Measurements from ENCODE around the gene CCDC85A. TPM values are rescaled to one million over a fixed set of nuclear protein-coding genes. Genes with fewer than 3 reads are reported as not detected.

The CCDC85A gene
- total and polyA plus RNA-seq, 11 donors: 1.6 to 14.2 (median 4.0) TPM

- no peak for DNase-seq
- WGBS, 4 donors: 89 to 96% (median 92%) methylated on average over 2 of the region's 2 CpGs
- Histone ChIP-seq H3K27me3 (no peaks in the 10 kb centered on the region), H3K4me3 (no peak overlapping the region), H3K36me3 (peaks cover 0 to 4% (median 0%) of the 10 kb centered on the region in 9 donors), H3K27ac (no peak overlapping the region), H3K9me3 (no peaks in the 10 kb centered on the region), H3K4me1 (no peaks in the 10 kb centered on the region)
- TF ChIP-seq CTCF (IDR thresholded peaks at IDR 0.05) (no peak), POLR2A (IDR thresholded peaks at IDR 0.05) (no peak)
- no peak for ATAC-seq
- intact Hi-C loops (cut with DNase I): no loop called here
Measured at GRCh38 chr2:56232912-56233311, 49.1 kb downstream of the CCDC85A start.

- Histone ChIP-seq H3K4me3 (no peak overlapping the region), H3K36me3 (peaks cover 0 to 4% (median 0%) of the 10 kb centered on the region in 9 donors), H3K4me1 (no peaks in the 10 kb centered on the region), H3K27ac (no peak overlapping the region), H3K27me3 (no peaks in the 10 kb centered on the region), H3K9me3 (no peaks in the 10 kb centered on the region)
- TF ChIP-seq POLR2A (IDR thresholded peaks at IDR 0.05) (no peak), CTCF (IDR thresholded peaks at IDR 0.05) (no peak)
- intact Hi-C loops (cut with DNase I): no loop called here
- no peak for ATAC-seq
- WGBS, 4 donors: 81 to 86% (median 83%) methylated on average over 2 of the region's 2 CpGs
- DNase-seq: no peak
Measured at GRCh38 chr2:56234241-56234640, 50.5 kb downstream of the CCDC85A start.

GRCh38 chr2:56239030-56239429, 55.2 kb downstream of the CCDC85A start:
- Histone ChIP-seq H3K27me3 (no peaks in the 10 kb centered on the region), H3K9me3 (peaks cover 0 to 34% (median 3%) of the 10 kb centered on the region in 12 donors), H3K4me3 (no peak overlapping the region), H3K36me3 (no peaks in the 10 kb centered on the region), H3K4me1 (no peaks in the 10 kb centered on the region), H3K27ac (no peak overlapping the region)
- DNase-seq (no peak), ATAC-seq (no peak)
- 67 to 76% (median 71%) methylated on average over 2 of the region's 2 CpGs for WGBS, 4 donors
- no peak for TF ChIP-seq CTCF (IDR thresholded peaks at IDR 0.05)
- no peak for TF ChIP-seq POLR2A (IDR thresholded peaks at IDR 0.05)
- intact Hi-C loops (cut with DNase I): no loop called here

- no peak for TF ChIP-seq POLR2A (IDR thresholded peaks at IDR 0.05)
- TF ChIP-seq CTCF (IDR thresholded peaks at IDR 0.05): no peak
- intact Hi-C loops (cut with DNase I): no loop called here
- no peaks in the 10 kb centered on the region for H3K27me3 ChIP-seq
- ATAC-seq (no peak), DNase-seq (no peak)
- no peak overlapping the region for H3K27ac ChIP-seq
- H3K4me3 ChIP-seq: no peak overlapping the region
- peaks cover 0 to 34% (median 3%) of the 10 kb centered on the region in 12 donors for H3K9me3 ChIP-seq
- no peaks in the 10 kb centered on the region for H3K4me1 ChIP-seq
- no peaks in the 10 kb centered on the region for H3K36me3 ChIP-seq
- WGBS, 4 donors: 51 to 79% (median 67%) methylated on average over 1 of the region's 1 CpG
Measured at GRCh38 chr2:56239437-56239836, 55.6 kb downstream of the CCDC85A start.
